Measurements from ENCODE around the gene DUSP22. TPM values are rescaled to one million over a fixed set of nuclear protein-coding genes. Genes with fewer than 3 reads are reported as not detected.
"Not testable (repeated sequence)": the region's sequence is repeated elsewhere in the genome, so short reads cannot be mapped to it uniquely, and the experiment has no call there.

The DUSP22 gene
- total RNA-seq, 1 donor from 2014 or later: 22.0 TPM

DNA sequence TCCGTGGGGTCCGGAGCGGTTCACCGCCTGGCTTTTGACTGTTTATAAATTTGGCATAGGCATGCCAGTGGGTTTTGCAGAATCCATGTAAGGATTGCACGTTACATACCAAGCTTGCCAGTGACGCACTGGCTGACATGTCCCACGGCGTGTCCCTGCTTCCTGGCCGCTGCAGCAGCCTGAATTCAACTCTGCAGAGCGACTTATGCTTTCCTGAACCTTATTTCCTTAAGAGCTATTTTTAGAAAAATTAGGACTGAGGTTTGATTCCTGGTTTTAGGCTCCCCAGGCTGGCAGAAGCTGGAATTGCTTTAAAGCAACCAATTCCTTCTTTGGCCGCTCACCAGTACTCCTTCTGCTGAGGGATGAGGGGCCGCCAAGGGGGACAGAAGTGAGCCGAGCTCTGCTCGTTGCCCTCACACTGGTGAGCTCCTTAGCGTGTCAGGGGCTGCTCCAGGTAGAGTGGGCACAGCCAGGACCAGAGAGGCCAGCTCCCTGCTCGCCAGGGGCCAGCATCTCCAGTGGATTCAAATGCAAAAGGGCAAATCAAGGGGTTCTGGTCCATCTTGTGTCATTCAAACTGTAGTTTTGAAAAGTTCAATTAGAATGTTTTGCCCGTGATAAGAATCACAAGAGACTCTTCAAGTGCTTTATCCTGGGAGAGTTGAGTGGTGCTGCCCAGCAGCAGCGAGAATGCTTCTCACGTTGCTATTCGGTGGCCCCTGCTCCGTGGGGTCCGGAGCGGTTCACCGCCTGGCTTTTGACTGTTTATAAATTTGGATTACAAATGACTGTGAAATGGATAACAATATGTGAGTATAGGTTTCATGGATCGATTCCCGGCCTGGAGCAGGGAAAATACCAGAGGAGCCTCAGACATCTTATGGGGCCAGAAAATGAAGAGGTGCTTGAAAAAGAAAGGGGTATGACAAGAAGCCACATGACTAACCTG is 81.8 kb downstream of the DUSP22 start:
- peaks cover 14% of the 10 kb centered on the region for H3K27me3 Mint-ChIP-seq (ENCODE audit: insufficient read depth)
- no peak overlapping the region for H3K27ac Mint-ChIP-seq
- no peaks in the 10 kb centered on the region for H3K4me1 Mint-ChIP-seq (ENCODE audit: low read depth)
- DNase-seq (ENCODE audit: low spot score): no peak
- peaks cover 4% of the 10 kb centered on the region for H3K9me3 Mint-ChIP-seq
- peaks cover 1% of the 10 kb centered on the region for H3K36me3 Mint-ChIP-seq (ENCODE audit: low read depth)
- intact Hi-C loops (cut with micrococcal nuclease): no loop called here
- no peak overlapping the region for H3K4me3 Mint-ChIP-seq

DNA sequence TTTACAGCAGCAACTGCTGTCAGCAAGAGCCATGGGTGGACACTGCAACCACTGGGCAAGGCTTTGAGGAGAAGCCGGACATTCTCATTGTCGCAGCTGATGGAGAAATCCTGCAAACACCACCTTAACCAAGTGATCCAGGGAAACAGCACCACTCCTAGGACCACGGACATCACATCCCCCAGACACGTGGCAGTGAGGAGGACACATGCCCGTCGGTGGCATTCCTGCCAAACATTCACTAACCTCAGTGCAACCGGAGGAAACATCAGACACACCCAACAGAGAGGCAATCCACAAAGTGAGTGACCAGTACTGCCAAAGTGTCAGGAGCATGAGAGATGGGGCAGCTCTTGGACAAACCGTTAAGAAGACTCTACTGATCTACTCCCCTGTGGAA is 82.7 kb downstream of the DUSP22 start:
- Mint-ChIP-seq H3K4me3 (no peak overlapping the region), H3K36me3 (ENCODE audit: low read depth) (peaks cover 1% of the 10 kb centered on the region)
- intact Hi-C loops (cut with micrococcal nuclease): no loop called here

DNA sequence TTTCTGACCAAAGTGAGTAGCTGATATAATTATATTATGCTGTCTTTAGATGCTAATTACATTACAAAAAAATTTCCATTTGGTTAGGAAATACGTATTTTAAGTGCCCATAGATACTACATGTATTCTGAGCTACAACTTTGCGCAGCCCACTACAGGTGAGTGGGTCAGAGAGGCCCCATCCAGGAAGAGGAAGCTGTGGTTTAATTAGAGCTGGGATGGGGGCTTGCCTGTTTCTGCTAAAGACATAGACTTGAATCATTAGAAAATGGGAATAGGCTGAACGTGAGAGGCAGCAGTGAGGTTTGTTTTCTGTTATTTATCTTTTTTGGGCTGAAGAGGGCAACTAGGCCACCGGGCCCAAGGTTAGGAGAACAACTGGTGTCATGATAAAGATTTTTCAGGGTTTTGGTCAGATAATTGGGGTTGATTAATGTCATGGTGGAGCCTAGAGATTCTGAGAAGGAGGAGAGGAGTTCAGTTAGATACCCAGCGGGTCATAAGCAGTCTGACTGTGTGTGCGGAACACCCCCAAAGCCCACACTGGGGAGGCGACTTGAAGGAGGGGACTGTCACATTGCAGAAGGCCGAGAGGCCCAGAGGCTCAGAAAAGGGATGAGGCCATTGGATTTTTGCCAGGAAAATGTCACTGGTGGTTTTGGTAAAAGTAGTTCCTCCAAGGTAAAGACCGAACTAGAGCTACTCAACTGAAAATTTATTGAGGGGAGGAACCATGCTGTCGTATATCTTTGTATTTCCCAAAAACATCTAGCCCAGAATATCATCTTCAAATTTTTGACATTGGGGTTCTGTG is 84.7 kb downstream of the DUSP22 start:
- no peaks in the 10 kb centered on the region for H3K36me3 Mint-ChIP-seq (ENCODE audit: low read depth)
- no peaks in the 10 kb centered on the region for H3K9me3 Mint-ChIP-seq
- peaks cover 14% of the 10 kb centered on the region for H3K27me3 Mint-ChIP-seq (ENCODE audit: insufficient read depth)
- intact Hi-C loops (cut with micrococcal nuclease): no loop called here
- no peak for DNase-seq (ENCODE audit: low spot score)
- no peak overlapping the region for H3K4me3 Mint-ChIP-seq
- peaks cover 8% of the 10 kb centered on the region for H3K4me1 Mint-ChIP-seq (ENCODE audit: low read depth)
- no peak overlapping the region for H3K27ac Mint-ChIP-seq

More for the DNA sequence above, 82.7 kb downstream of the DUSP22 start:
- Mint-ChIP-seq H3K9me3 (peaks cover 4% of the 10 kb centered on the region), H3K27me3 (ENCODE audit: insufficient read depth) (peaks cover 14% of the 10 kb centered on the region), H3K27ac (no peak overlapping the region), H3K4me1 (ENCODE audit: low read depth) (no peaks in the 10 kb centered on the region)
- no peak for DNase-seq (ENCODE audit: low spot score)

DNA sequence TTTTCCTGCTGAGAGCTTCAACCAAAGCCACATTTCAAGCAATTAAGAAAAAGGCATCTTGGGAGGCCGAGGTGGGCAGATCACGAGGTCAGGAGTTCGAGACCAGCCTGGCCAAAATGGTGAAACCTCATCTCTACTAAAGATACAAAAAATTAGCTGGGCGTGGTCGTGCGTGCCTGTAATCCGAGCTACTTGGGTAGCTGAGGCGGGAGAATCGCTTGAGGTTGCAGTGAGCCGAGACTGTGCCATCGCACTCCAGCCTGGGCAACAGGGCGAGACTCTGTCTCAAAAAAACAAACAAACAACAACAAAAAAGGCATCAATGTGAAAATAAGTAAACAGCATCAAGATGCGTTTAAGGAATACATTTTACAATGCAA is 85.3 kb downstream of the DUSP22 start:
- H3K4me1 Mint-ChIP-seq (ENCODE audit: low read depth): peaks cover 13% of the 10 kb centered on the region
- intact Hi-C loops (cut with micrococcal nuclease): not testable (repeated sequence)

DNA sequence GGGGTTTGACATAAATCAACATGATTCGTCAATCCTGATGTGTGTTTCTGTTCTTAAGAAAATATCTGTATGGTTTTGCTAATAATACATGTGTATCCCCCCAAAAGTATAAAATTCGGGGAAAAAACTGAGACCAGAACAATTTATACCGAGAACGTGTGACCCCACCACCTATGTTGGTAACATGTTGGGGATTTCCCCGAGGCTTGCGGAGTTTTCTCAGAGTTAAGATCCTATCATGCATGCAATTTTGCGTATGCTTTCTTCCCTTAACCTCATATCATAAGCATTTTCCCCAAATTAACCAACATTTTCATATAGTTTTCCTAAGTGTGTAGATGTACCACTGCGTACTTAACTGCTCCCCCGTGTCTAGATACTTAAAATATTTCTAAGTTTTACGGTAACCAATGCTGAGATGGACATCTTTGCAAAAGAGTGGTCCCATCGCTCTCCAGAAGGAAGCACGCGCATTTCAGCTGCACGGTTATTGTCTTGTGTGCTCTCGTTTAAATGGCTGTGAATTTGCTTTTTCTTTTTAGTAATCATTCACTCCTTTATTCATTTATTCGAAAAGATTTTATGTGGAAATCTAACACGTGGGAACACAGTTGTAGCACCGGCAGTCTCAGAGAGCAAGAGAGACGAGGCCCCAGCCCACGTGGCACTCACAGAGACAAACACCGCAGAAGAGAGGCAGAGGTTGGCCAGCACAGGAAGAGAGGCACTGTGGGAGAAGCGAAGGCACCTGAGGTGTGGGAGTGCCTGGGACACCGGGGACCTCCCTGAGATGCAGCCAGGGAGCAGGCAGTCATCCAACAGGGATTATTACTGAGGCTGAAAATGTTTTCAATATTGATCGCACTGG is 86.0 kb downstream of the DUSP22 start:
- no peaks in the 10 kb centered on the region for H3K36me3 Mint-ChIP-seq (ENCODE audit: low read depth)
- intact Hi-C loops (cut with micrococcal nuclease): no loop called here
- H3K27me3 Mint-ChIP-seq (ENCODE audit: insufficient read depth): peaks cover 9% of the 10 kb centered on the region
- peaks cover 13% of the 10 kb centered on the region for H3K4me1 Mint-ChIP-seq (ENCODE audit: low read depth)
- DNase-seq (ENCODE audit: low spot score): no peak
- H3K27ac Mint-ChIP-seq: no peak overlapping the region
- H3K4me3 Mint-ChIP-seq: no peak overlapping the region
- H3K9me3 Mint-ChIP-seq: no peaks in the 10 kb centered on the region

More for the DNA sequence above, 85.3 kb downstream of the DUSP22 start:
- H3K27ac Mint-ChIP-seq; H3K36me3 Mint-ChIP-seq (ENCODE audit: low read depth); DNase-seq (ENCODE audit: low spot score); H3K4me3 Mint-ChIP-seq; H3K9me3 Mint-ChIP-seq: not testable (repeated sequence)
- peaks cover 13% of the 10 kb centered on the region for H3K27me3 Mint-ChIP-seq (ENCODE audit: insufficient read depth)

DNA sequence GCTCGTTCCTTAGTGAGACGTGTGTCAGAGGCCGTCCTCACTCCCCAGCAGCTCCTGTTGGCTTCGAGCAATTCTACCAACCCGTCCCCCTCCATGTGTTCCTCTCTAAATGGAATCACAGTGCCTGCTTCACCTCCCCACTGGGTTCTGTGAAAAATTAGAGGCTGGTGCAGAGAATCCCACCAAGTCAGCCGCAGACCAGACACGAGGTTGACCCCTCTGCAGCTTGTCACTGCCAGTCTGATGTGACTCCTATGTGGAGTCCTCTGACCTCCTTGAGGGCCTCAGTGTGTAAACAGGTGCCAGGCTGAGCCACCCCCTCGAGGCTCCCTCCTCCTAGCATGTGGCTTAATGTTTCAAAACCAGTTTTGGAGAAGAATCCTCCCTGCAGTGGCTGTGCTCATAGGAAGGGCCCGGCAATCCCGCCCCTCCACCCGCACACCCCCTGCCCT is 86.7 kb downstream of the DUSP22 start:
- no peaks in the 10 kb centered on the region for H3K36me3 Mint-ChIP-seq (ENCODE audit: low read depth)
- intact Hi-C loops (cut with micrococcal nuclease): no loop called here
- no peaks in the 10 kb centered on the region for H3K9me3 Mint-ChIP-seq
- H3K4me1 Mint-ChIP-seq (ENCODE audit: low read depth): peaks cover 13% of the 10 kb centered on the region
- no peak overlapping the region for H3K27ac Mint-ChIP-seq
- no peak overlapping the region for H3K4me3 Mint-ChIP-seq
- peaks cover 11% of the 10 kb centered on the region for H3K27me3 Mint-ChIP-seq (ENCODE audit: insufficient read depth)
- no peak for DNase-seq (ENCODE audit: low spot score)

DNA sequence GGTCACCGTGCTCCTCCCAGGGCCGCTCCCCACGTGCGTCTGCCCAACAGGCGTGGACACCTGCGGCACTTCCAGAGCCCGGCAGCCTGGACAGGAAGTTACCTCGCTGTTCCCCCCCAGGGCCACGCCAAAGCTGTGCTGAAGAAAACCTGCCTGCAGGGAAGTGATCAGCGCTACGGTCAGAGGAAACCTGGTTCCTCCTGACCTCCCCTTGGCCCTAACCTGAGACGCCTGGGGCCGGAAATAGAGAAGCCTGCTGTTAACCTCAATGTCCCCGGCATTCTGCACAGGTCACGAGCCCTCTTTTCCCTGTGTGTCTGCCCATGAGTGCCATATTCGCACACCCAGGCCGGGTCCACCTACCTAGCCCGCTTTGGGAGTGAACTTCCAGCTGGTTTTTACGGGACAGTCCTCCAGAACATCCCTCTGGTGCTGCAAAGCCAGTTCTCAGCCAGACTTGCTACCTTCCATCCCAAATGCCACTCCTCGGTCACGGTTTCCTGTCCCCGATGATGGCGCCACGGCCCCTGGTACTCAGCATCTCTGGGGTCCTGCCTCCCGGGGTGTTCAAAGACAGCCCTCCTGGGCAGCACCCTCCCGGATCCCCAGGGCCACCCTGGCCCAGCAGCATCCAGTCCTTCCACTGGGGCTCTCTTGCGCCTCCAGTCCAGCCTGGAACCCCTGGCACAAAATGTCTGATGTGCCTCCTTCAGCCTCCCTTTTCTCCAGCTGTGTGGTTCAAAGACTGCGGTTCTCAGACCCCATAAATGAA is 87.3 kb downstream of the DUSP22 start:
- peaks cover 13% of the 10 kb centered on the region for H3K4me1 Mint-ChIP-seq (ENCODE audit: low read depth)
- H3K4me3 Mint-ChIP-seq: no peak overlapping the region
- H3K36me3 Mint-ChIP-seq (ENCODE audit: low read depth): no peaks in the 10 kb centered on the region
- peaks cover 7% of the 10 kb centered on the region for H3K27me3 Mint-ChIP-seq (ENCODE audit: insufficient read depth)
- no peaks in the 10 kb centered on the region for H3K9me3 Mint-ChIP-seq
- DNase-seq (ENCODE audit: low spot score): no peak
- intact Hi-C loops (cut with micrococcal nuclease): no loop called here
- H3K27ac Mint-ChIP-seq: no peak overlapping the region

DNA sequence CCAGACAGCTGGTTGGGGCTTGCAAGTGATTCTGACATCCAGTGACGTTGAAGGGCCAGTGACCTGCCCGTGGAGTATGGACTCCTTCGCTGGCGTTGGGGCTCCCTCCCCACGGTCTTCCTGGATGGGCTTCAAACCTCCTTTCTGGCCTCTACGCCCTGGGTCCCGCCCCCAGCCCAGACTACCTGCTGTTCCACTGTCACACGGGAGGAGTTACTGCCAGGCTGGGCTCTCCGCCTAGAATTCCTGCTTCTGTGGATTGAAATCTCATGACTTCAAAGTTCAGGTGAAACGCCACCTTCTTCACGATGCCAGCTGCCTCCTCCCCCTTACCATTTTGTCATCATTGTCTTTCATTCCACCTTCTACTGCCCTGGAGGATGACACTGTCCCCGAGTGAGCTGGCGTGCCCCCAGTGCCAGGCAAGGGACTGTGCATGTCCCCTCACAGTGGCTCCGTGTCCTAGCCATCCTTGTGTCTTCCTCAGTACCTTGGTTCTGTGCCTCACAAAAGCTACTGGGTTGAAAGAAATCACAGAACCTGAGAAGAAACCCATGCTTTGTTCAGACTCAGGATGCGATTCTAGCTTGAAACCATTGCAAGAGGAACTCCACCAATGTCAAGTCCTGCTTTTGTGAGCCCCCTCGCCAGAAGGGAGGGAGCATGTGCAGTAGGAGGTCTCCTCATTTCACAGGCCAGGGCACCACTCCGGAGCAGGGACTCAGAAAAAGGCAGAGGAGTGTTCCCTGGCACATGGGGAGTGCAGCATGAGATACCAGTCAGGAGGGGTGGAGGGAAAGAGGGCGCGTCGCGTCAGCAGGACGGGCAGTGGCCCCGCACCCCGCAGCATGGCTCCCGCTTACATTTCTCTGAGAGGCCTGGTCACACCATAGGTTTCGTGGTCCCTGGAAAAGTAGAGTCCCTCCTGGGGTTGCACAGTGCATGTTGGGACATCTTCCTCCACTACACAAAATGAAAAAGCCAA is 88.2 kb downstream of the DUSP22 start:
- H3K4me3 Mint-ChIP-seq: no peak overlapping the region
- H3K27me3 Mint-ChIP-seq (ENCODE audit: insufficient read depth): peaks cover 7% of the 10 kb centered on the region
- peaks cover 13% of the 10 kb centered on the region for H3K4me1 Mint-ChIP-seq (ENCODE audit: low read depth)
- H3K9me3 Mint-ChIP-seq: no peaks in the 10 kb centered on the region
- intact Hi-C loops (cut with micrococcal nuclease): no loop called here
- DNase-seq (ENCODE audit: low spot score): no peak
- no peak overlapping the region for H3K27ac Mint-ChIP-seq
- H3K36me3 Mint-ChIP-seq (ENCODE audit: low read depth): no peaks in the 10 kb centered on the region

DNA sequence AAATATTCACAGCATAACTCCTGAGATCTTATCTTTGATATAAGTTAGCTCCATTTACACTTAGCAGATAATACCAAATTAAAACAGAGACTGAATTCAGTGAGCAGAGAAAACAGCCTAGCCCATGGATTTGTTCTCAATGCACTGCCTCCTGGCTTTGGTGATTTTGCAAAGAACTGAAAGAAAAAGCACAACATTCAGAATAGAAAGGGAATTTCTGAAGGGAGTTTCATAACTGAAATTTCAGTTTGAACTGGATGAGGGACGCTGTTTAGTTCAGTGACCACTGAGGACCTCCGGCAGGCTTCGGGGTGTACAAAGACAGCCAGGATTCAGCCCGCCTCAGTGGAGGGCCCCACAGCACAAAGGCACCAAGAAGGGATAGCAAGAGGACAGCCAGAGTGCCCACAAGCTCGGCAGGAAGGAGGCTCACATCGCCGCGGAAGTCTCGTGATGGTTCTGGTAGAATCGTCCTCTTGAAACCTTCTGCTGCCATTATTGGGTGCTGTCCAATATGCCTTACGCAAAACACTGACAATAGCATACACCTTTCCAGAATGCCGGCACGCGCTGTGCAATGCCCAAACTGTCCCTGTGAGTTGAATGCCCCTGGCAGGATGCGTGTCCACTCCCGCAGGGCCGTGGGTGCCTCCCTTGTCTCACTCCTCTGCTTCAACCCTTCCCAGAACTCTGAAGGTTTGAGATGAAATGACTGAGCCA is 89.6 kb downstream of the DUSP22 start:
- H3K4me3 Mint-ChIP-seq: no peak overlapping the region
- no peaks in the 10 kb centered on the region for H3K9me3 Mint-ChIP-seq
- H3K27me3 Mint-ChIP-seq (ENCODE audit: insufficient read depth): peaks cover 7% of the 10 kb centered on the region
- H3K4me1 Mint-ChIP-seq (ENCODE audit: low read depth): peaks cover 13% of the 10 kb centered on the region
- no peaks in the 10 kb centered on the region for H3K36me3 Mint-ChIP-seq (ENCODE audit: low read depth)
- intact Hi-C loops (cut with micrococcal nuclease): no loop called here
- DNase-seq (ENCODE audit: low spot score): no peak
- H3K27ac Mint-ChIP-seq: no peak overlapping the region

DNA sequence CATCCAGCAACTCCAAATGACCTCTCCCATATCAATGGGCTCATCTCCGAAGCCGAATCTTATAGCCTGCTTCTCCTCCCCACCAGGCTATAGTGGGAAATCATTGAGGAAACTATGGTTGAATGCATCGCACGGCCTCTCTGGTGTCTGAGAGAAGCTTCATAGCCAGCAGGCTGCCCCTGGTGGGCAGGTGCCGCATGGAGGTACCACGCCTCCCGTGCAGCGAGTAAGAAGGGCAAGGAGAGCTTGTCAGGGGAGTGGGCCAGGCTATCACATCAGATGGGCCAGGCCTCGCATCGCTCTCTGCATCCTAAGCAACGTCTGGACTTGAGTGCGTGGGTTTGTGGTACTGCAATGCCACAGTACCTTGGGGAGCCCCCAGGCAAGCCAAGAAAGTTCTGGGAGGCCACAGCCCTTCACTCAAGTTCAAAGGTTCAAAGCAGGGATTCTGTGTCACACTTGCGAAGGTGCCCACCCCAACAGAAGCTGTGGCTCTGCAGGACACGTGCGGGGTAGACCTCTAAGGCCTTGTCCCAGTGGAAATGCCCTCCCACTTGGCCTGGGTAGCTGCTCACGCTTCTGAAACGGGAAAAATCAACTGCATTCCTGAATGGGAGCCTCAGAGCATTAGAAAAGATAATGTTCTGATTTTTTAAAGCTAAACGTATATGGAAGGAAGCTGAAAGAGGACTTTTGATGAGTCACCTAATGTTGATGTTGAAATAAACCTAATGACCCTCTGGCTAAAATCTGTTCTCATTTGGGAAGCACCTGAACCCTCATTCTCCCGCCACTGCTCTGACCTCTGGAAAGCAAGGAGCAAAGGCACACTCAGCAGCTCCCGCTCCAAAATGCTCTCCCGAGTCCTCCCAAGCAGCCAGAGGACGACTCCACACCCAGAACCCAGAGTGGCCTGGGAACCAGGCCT is 90.9 kb downstream of the DUSP22 start:
- H3K4me3 Mint-ChIP-seq: no peak overlapping the region
- peaks cover 9% of the 10 kb centered on the region for H3K27me3 Mint-ChIP-seq (ENCODE audit: insufficient read depth)
- H3K4me1 Mint-ChIP-seq (ENCODE audit: low read depth): peaks cover 15% of the 10 kb centered on the region
- intact Hi-C loops (cut with micrococcal nuclease): no loop called here
- H3K9me3 Mint-ChIP-seq: no peaks in the 10 kb centered on the region
- DNase-seq (ENCODE audit: low spot score): no peak
- H3K36me3 Mint-ChIP-seq (ENCODE audit: low read depth): no peaks in the 10 kb centered on the region
- H3K27ac Mint-ChIP-seq: no peak overlapping the region
